Activated naive CD4-positive, alpha-beta T cell treated with anti-CD3 and anti-CD28 coated beads, Interleukin-2, amount 10 ng/mL, durations not matched to agents 7 days and 5 days (primary cell): Measurements from ENCODE around the gene TUBGCP2.
"Not testable (repeated sequence)": the region's sequence is repeated elsewhere in the genome, so short reads cannot be mapped to it uniquely, and the experiment has no call there.

Experiments used
- CTCF ChIA-PET: fragments of 350-600 bp; sonication (Branson Sonifier 250); formaldehyde crosslinking; loops from one replicate; lab custom pipeline; 2021; ENCODE audit warnings: antibody characterized with exemption; lab: Charles Lee
- DNase-seq: peaks from one replicate; pipeline ENCODE4 v3.0.0-alpha.2; 2020
- H3K27ac Mint-ChIP-seq: one replicate; pipeline ENCODE4 v1.8.0; 2021; ENCODE audit warnings: mild to moderate bottlenecking, moderate library complexity, mixed read lengths
- H3K27me3 Mint-ChIP-seq: one replicate; pipeline ENCODE4 v1.8.0; 2021; ENCODE audit warnings: mild to moderate bottlenecking, mixed read lengths
- H3K36me3 Mint-ChIP-seq: one replicate; pipeline ENCODE4 v1.8.0; 2021; ENCODE audit warnings: mixed read lengths
- H3K4me1 Mint-ChIP-seq: one replicate; pipeline ENCODE4 v1.8.0; 2021; ENCODE audit warnings: mixed read lengths
- H3K4me3 Mint-ChIP-seq: one replicate; pipeline ENCODE4 v1.8.0; 2021; ENCODE audit warnings: mild to moderate bottlenecking, moderate library complexity, mixed read lengths
- H3K9me3 Mint-ChIP-seq: one replicate; pipeline ENCODE4 v1.8.0; 2021; ENCODE audit warnings: mixed read lengths

TUBGCP2 gene

GRCh38 chr10:133236401-133237240, 72.1 kb downstream of the TUBGCP2 start:
- CTCF ChIA-PET, result no interaction called here
- Mint-ChIP-seq H3K27ac (no peak overlapping the region), H3K9me3 (no peaks in the 10 kb centered on the region), H3K27me3 (peaks cover 100% of the 10 kb centered on the region), H3K4me1 (peaks cover 18% of the 10 kb centered on the region), H3K36me3 (no peaks in the 10 kb centered on the region), H3K4me3 (no peak overlapping the region)
- no peak for DNase-seq

- peaks cover 11% of the 10 kb centered on the region for H3K4me1 Mint-ChIP-seq
- no peak overlapping the region for H3K27ac Mint-ChIP-seq
- DNase-seq, result no peak
- no peak overlapping the region for H3K4me3 Mint-ChIP-seq
- H3K9me3 Mint-ChIP-seq, result no peaks in the 10 kb centered on the region
- CTCF ChIA-PET, result no interaction called here
- H3K36me3 Mint-ChIP-seq, result no peaks in the 10 kb centered on the region
- H3K27me3 Mint-ChIP-seq, result peaks cover 100% of the 10 kb centered on the region
Observed at GRCh38 chr10:133235932-133236331, 72.7 kb downstream of the TUBGCP2 start.

GRCh38 chr10:133235265-133235855, 73.3 kb downstream of the TUBGCP2 start:
- DNase-seq, result no peak
- peaks cover 8% of the 10 kb centered on the region for H3K4me1 Mint-ChIP-seq
- H3K27me3 Mint-ChIP-seq, result peaks cover 99% of the 10 kb centered on the region
- H3K36me3 Mint-ChIP-seq, result no peaks in the 10 kb centered on the region
- no peak overlapping the region for H3K27ac Mint-ChIP-seq
- no peaks in the 10 kb centered on the region for H3K9me3 Mint-ChIP-seq
- CTCF ChIA-PET, result no interaction called here
- H3K4me3 Mint-ChIP-seq, result peak overlapping the region; percentile 26

- CTCF ChIA-PET, H3K36me3 Mint-ChIP-seq, H3K4me1 Mint-ChIP-seq, H3K27ac Mint-ChIP-seq, DNase-seq, H3K9me3 Mint-ChIP-seq: not testable (repeated sequence)
- Mint-ChIP-seq H3K27me3 (peaks cover 98% of the 10 kb centered on the region), H3K4me3 (peak overlapping the region; percentile 26)
Observed at GRCh38 chr10:133234796-133235195, 73.9 kb downstream of the TUBGCP2 start.

GRCh38 chr10:133231946-133232574, 76.6 kb downstream of the TUBGCP2 start:
- Mint-ChIP-seq H3K4me1 (peaks cover 14% of the 10 kb centered on the region), H3K9me3 (no peaks in the 10 kb centered on the region), H3K27me3 (peaks cover 98% of the 10 kb centered on the region), H3K4me3 (no peak overlapping the region), H3K36me3 (peaks cover 2% of the 10 kb centered on the region), H3K27ac (no peak overlapping the region)
- CTCF ChIA-PET, result no interaction called here
- DNase-seq, result no peak

GRCh38 chr10:133231244-133231945, 77.3 kb downstream of the TUBGCP2 start:
- Mint-ChIP-seq H3K4me3 (no peak overlapping the region), H3K9me3 (no peaks in the 10 kb centered on the region), H3K27me3 (peaks cover 98% of the 10 kb centered on the region), H3K27ac (no peak overlapping the region), H3K36me3 (peaks cover 2% of the 10 kb centered on the region), H3K4me1 (peaks cover 21% of the 10 kb centered on the region)
- no peak for DNase-seq
- CTCF ChIA-PET, result no interaction called here

- H3K27ac Mint-ChIP-seq, result no peak overlapping the region
- peaks cover 26% of the 10 kb centered on the region for H3K4me1 Mint-ChIP-seq
- peaks cover 98% of the 10 kb centered on the region for H3K27me3 Mint-ChIP-seq
- H3K4me3 Mint-ChIP-seq, result no peak overlapping the region
- H3K9me3 Mint-ChIP-seq, result no peaks in the 10 kb centered on the region
- CTCF ChIA-PET, result no interaction called here
- DNase-seq, result peak; percentile 34
- peaks cover 2% of the 10 kb centered on the region for H3K36me3 Mint-ChIP-seq
Observed at GRCh38 chr10:133230387-133231195, 78.1 kb downstream of the TUBGCP2 start.

- Mint-ChIP-seq H3K27ac (peak within 1 kb of the TSS; percentile 1), H3K36me3 (peaks cover 2% of the 10 kb centered on the region), H3K4me3 (no peak within 1 kb of the TSS), H3K4me1 (peaks cover 26% of the 10 kb centered on the region), H3K27me3 (peaks cover 95% of the 10 kb centered on the region), H3K9me3 (no peaks in the 10 kb centered on the region)
- no peak for DNase-seq
- CTCF ChIA-PET, result no interaction called here
Observed at GRCh38 chr10:133230044-133230361, 78.7 kb downstream of the TUBGCP2 start, which contains the start of gene UTF1. UTF1 (plus strand) TSS chr10:133230217; CDS start chr10:133230289, 72 bp downstream.

- peaks cover 89% of the 10 kb centered on the region for H3K27me3 Mint-ChIP-seq
- CTCF ChIA-PET, result no interaction called here
- H3K27ac Mint-ChIP-seq, result peak overlapping the region; percentile 1
- H3K9me3 Mint-ChIP-seq, result no peaks in the 10 kb centered on the region
- H3K4me1 Mint-ChIP-seq, result peaks cover 24% of the 10 kb centered on the region
- peaks cover 2% of the 10 kb centered on the region for H3K36me3 Mint-ChIP-seq
- DNase-seq, result no peak
- H3K4me3 Mint-ChIP-seq, result no peak overlapping the region
Observed at GRCh38 chr10:133229265-133230043, 79.2 kb downstream of the TUBGCP2 start.
